Thyroid gland (tissue), 4 donors: Measurements from ENCODE around the gene MEN1. TPM values are rescaled to one million over a fixed set of nuclear protein-coding genes. Genes with fewer than 3 reads are reported as not detected.

Experiments
- DNase-seq, 2 donors: peaks; one replicate each; pipeline ENCODE4 v3.0.0-alpha.2; 2019
- H3K27ac ChIP-seq, 3 donors: fragments of 200-600 bp; sonication (generic); 1 replicate in 2 of 3; 2 replicates in 1 of 3; pipeline ENCODE4 v1.5.1; 2016 to 2019; ENCODE audit warnings: mild to moderate bottlenecking in 1 of 3, moderate library complexity in 1 of 3
- H3K27me3 ChIP-seq: fragments of 200-600 bp; sonication (generic); one replicate; pipeline ENCODE4 v1.5.1; 2019
- H3K36me3 ChIP-seq, 2 donors: fragments of 200-600 bp; sonication (generic); one replicate each; pipeline ENCODE4 v1.5.1; 2016 to 2019
- H3K4me1 ChIP-seq, 2 donors: fragments of 200-600 bp; sonication (generic); one replicate each; pipeline ENCODE4 v1.5.1; 2017 to 2019
- H3K4me3 ChIP-seq, 3 donors: fragments of 200-600 bp; sonication (generic); replicated peaks in 1 of 3; 1 replicate in 2 of 3; 2 replicates in 1 of 3; pipeline ENCODE4 v1.5.1; 2016; ENCODE audit warnings: mild to moderate bottlenecking in 1 of 3
- H3K9me3 ChIP-seq: fragments of 200-600 bp; sonication (generic); one replicate; pipeline ENCODE4 v1.5.1; 2017
- CTCF ChIP-seq, 6 experiments: fragments of 200-600 bp in 3 of 6; fragments of 450-650 bp in 3 of 6; sonication (generic) in 3 of 6; IDR thresholded peaks; one replicate each; pipeline ENCODE4 v1.5.1; 2016 to 2019; ENCODE audit warnings: antibody characterized with exemption in 6 of 6, mild to moderate bottlenecking in 2 of 6, inconsistent platforms in 1 of 6, moderate library complexity in 1 of 6
- POLR2A ChIP-seq, 2 donors: fragments of 450-650 bp; IDR thresholded peaks; one replicate each; pipeline ENCODE4 v1.6.1; 2017; ENCODE audit warnings: antibody characterized with exemption in 2 of 2, mild to moderate bottlenecking in 2 of 2, moderate library complexity in 1 of 2
- WGBS, 2 donors: methylation state at CpG; one replicate each; pipeline ENCODE4 v1.1.5; 2017; 5-methylcytosine and 5-hydroxymethylcytosine counted together
- intact Hi-C: fragments of 100-400 bp; cut with DNase I; formaldehyde crosslinking; loops from one replicate; pipeline ENCODE4 v1.15.1; 2023
- total RNA-seq, 4 donors: library from RNA; depleted of rRNA; stranded (reverse); fragments of >200 nt; gene quantifications; one replicate each; pipeline ENCODE4 v1.2.3, GENCODE V29; 2016

MEN1 gene
- total RNA-seq, 4 donors from 2014 or later, result 23.5 to 31.5 (median 25.1) TPM

GRCh38 chr11:64832467-64833197 lies 22.3 kb upstream of the MEN1 start:
- TF ChIP-seq CTCF (IDR thresholded peaks at IDR 0.05) (no peak), POLR2A (IDR thresholded peaks at IDR 0.05) (no peak)
- intact Hi-C loops, result no loop called here
- H3K27me3 ChIP-seq, result no peaks in the 10 kb centered on the region

GRCh38 chr11:64831411-64831891 lies 21.1 kb upstream of the MEN1 start:
- Histone ChIP-seq H3K4me3 (no peak overlapping the region), H3K36me3 (peaks cover 15 to 21% of the 10 kb centered on the region in 2 donors), H3K9me3 (no peaks in the 10 kb centered on the region), H3K27ac (no peak overlapping the region), H3K4me1 (no peaks in the 10 kb centered on the region), H3K27me3 (no peaks in the 10 kb centered on the region)
- DNase-seq, result no peak
- intact Hi-C loops, result no loop called here
- TF ChIP-seq POLR2A (IDR thresholded peaks at IDR 0.05), result no peak
- TF ChIP-seq CTCF (IDR thresholded peaks at IDR 0.05), result no peak
- WGBS, 2 donors, result 87 to 88% methylated on average over 9 to 11 of the region's 24 CpGs

More at GRCh38 chr11:64832467-64833197, 22.3 kb upstream of the MEN1 start:
- no peaks in the 10 kb centered on the region for H3K4me1 ChIP-seq
- H3K4me3 ChIP-seq, result no peak overlapping the region
- no peak for DNase-seq
- no peaks in the 10 kb centered on the region for H3K9me3 ChIP-seq
- peaks cover 15 to 21% of the 10 kb centered on the region in 2 donors for H3K36me3 ChIP-seq
- WGBS, 2 donors, result 89 to 90% methylated on average over 10 to 11 of the region's 21 CpGs
- H3K27ac ChIP-seq, result no peak overlapping the region

GRCh38 chr11:64829536-64830251 lies 19.3 kb upstream of the MEN1 start:
- no peaks in the 10 kb centered on the region for H3K4me1 ChIP-seq
- intact Hi-C loops, result no loop called here
- H3K36me3 ChIP-seq, result peaks cover 15 to 16% of the 10 kb centered on the region in 2 donors
- TF ChIP-seq CTCF (IDR thresholded peaks at IDR 0.05) (no peak), POLR2A (IDR thresholded peaks at IDR 0.05) (no peak)
- no peak overlapping the region for H3K27ac ChIP-seq
- no peaks in the 10 kb centered on the region for H3K9me3 ChIP-seq
- WGBS, 2 donors, result 89 to 94% methylated on average over 13 to 20 of the region's 43 CpGs
- no peak overlapping the region for H3K4me3 ChIP-seq
- H3K27me3 ChIP-seq, result no peaks in the 10 kb centered on the region
- no peak for DNase-seq

GRCh38 chr11:64827451-64827839 lies 17.1 kb upstream of the MEN1 start:
- H3K4me1 ChIP-seq, result no peaks in the 10 kb centered on the region
- intact Hi-C loops, result no loop called here
- H3K27me3 ChIP-seq, result no peaks in the 10 kb centered on the region
- TF ChIP-seq POLR2A (IDR thresholded peaks at IDR 0.05) (no peak), CTCF (IDR thresholded peaks at IDR 0.05) (no peak)
- H3K9me3 ChIP-seq, result no peaks in the 10 kb centered on the region
- no peak overlapping the region for H3K27ac ChIP-seq
- peaks cover 0 to 8% of the 10 kb centered on the region in 2 donors for H3K36me3 ChIP-seq
- WGBS, 2 donors, result 94 to 95% methylated on average over 18 to 22 of the region's 22 CpGs
- no peak overlapping the region for H3K4me3 ChIP-seq
- DNase-seq, result no peak
